ENCODE results near the gene ADORA1. TPM values are rescaled to one million over a fixed set of nuclear protein-coding genes. Genes with fewer than 3 reads are reported as not detected.

Gene ADORA1
- total and polyA plus RNA-seq, 2 of the 13 experiments (the other 11 are each of a cell fraction or from before 2014, with no cell fraction given) = 0.11 TPM; not detected in 1

DNA sequence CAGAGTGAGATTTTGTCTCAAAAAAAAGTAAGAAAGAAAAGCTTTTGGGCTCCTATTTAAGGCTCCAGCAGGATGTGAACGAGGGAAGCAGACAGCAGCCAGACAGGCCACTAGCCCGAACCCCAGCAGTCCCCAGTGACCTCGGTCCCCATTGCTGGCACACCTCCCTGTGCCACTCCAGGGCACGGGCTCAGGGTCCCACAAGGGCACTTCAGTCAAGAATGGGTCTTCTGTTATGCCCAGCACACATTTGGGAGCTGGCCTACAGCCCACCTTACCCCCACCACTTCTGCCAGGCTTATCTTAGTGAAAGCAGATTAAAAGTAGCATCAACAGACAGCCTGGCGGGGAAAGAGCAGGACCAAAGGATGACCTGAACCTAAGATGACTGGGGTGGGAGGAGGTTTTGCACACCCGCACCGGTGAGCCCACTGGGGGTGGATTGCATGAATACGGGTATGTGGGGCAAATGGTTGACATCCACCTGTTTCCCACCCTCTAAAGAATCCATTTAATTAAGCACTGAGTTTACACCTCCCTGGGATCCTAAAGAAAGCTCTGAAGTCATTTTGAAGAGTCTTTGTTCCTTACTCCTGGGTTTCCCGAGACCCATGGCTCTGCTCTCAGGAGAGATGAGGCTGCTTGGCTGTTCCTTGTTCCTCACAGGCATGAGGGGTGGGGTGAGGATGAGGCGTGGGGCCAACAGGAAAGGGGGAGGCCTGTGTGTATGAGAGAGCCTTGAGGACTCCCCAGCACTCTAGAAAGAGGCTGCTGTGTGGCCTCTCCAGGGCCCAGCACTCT, 54.3 kb downstream of the ADORA1 start (continued):
- TF ChIP-seq ZNF44 (CRISPR knock-in tag; IDR thresholded peaks at IDR 0.05) (no peak), ZNF343 (CRISPR knock-in tag; IDR thresholded peaks at IDR 0.05) (no peak), AGO2 (optimal IDR thresholded peaks at IDR 0.05; ENCODE audit: low read depth, low read length) (no peak), ZNF124 (CRISPR knock-in tag; IDR thresholded peaks at IDR 0.05) (no peak), CREB1 (IDR thresholded peaks at IDR 0.05) (no peak), CREB1 (CRISPR knock-in tag; IDR thresholded peaks at IDR 0.05) (no peak), RELA (CRISPR knock-in tag; IDR thresholded peaks at IDR 0.05) (no peak)
- TF ChIP-seq, protein P1, sequence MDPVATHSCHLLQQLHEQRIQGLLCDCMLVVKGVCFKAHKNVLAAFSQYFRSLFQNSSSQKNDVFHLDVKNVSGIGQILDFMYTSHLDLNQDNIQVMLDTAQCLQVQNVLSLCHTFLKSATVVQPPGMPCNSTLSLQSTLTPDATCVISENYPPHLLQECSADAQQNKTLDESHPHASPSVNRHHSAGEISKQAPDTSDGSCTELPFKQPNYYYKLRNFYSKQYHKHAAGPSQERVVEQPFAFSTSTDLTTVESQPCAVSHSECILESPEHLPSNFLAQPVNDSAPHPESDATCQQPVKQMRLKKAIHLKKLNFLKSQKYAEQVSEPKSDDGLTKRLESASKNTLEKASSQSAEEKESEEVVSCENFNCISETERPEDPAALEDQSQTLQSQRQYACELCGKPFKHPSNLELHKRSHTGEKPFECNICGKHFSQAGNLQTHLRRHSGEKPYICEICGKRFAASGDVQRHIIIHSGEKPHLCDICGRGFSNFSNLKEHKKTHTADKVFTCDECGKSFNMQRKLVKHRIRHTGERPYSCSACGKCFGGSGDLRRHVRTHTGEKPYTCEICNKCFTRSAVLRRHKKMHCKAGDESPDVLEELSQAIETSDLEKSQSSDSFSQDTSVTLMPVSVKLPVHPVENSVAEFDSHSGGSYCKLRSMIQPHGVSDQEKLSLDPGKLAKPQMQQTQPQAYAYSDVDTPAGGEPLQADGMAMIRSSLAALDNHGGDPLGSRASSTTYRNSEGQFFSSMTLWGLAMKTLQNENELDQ (CRISPR knock-in tag; IDR thresholded peaks at IDR 0.05; ENCODE audit: borderline replicate concordance) = no peak
- TF ChIP-seq, protein P2, sequence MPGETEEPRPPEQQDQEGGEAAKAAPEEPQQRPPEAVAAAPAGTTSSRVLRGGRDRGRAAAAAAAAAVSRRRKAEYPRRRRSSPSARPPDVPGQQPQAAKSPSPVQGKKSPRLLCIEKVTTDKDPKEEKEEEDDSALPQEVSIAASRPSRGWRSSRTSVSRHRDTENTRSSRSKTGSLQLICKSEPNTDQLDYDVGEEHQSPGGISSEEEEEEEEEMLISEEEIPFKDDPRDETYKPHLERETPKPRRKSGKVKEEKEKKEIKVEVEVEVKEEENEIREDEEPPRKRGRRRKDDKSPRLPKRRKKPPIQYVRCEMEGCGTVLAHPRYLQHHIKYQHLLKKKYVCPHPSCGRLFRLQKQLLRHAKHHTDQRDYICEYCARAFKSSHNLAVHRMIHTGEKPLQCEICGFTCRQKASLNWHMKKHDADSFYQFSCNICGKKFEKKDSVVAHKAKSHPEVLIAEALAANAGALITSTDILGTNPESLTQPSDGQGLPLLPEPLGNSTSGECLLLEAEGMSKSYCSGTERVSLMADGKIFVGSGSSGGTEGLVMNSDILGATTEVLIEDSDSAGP (CRISPR knock-in tag; IDR thresholded peaks at IDR 0.05; ENCODE audit: borderline replicate concordance) = no peak
- TF ChIP-seq, protein P3, sequence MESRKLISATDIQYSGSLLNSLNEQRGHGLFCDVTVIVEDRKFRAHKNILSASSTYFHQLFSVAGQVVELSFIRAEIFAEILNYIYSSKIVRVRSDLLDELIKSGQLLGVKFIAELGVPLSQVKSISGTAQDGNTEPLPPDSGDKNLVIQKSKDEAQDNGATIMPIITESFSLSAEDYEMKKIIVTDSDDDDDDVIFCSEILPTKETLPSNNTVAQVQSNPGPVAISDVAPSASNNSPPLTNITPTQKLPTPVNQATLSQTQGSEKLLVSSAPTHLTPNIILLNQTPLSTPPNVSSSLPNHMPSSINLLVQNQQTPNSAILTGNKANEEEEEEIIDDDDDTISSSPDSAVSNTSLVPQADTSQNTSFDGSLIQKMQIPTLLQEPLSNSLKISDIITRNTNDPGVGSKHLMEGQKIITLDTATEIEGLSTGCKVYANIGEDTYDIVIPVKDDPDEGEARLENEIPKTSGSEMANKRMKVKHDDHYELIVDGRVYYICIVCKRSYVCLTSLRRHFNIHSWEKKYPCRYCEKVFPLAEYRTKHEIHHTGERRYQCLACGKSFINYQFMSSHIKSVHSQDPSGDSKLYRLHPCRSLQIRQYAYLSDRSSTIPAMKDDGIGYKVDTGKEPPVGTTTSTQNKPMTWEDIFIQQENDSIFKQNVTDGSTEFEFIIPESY (CRISPR knock-in tag; IDR thresholded peaks at IDR 0.05) = no peak
- TF ChIP-seq, protein P4, sequence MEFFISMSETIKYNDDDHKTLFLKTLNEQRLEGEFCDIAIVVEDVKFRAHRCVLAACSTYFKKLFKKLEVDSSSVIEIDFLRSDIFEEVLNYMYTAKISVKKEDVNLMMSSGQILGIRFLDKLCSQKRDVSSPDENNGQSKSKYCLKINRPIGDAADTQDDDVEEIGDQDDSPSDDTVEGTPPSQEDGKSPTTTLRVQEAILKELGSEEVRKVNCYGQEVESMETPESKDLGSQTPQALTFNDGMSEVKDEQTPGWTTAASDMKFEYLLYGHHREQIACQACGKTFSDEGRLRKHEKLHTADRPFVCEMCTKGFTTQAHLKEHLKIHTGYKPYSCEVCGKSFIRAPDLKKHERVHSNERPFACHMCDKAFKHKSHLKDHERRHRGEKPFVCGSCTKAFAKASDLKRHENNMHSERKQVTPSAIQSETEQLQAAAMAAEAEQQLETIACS (CRISPR knock-in tag; IDR thresholded peaks at IDR 0.05) = no peak

Measured in HepG2 (cell line).